Sigmoid colon (tissue), 4 donors: Measurements from ENCODE around the gene CD274.

ENCODE experiments used
- EP300 ChIP-seq, 4 donors: sonication (generic); formaldehyde crosslinking; IDR thresholded peaks; one replicate each; pipeline ENCODE4 v1.6.1; 2017; ENCODE audit warnings: antibody characterized with exemption in 4 of 4
- POLR2A ChIP-seq, 2 donors: fragments of 450-650 bp; IDR thresholded peaks; one replicate each; pipeline ENCODE4 v1.6.1; 2016; ENCODE audit warnings: antibody characterized with exemption in 2 of 2, mild to moderate bottlenecking in 2 of 2, moderate library complexity in 2 of 2
- POLR2AphosphoS5 ChIP-seq, 4 donors: sonication (generic); formaldehyde crosslinking; IDR thresholded peaks; one replicate each; pipeline ENCODE4 v1.6.1; 2017; ENCODE audit warnings: antibody characterized with exemption in 4 of 4
- TF ChIP-seq, protein P1 (sequence below), 4 experiments: fragments of 450-650 bp in 3 of 4; fragments of 200-600 bp in 1 of 4; IDR thresholded peaks; one replicate each; pipeline ENCODE4 v1.5.1; 2016 to 2019; ENCODE audit warnings: antibody characterized with exemption in 4 of 4, mild to moderate bottlenecking in 3 of 4, moderate library complexity in 2 of 4

DNA sequence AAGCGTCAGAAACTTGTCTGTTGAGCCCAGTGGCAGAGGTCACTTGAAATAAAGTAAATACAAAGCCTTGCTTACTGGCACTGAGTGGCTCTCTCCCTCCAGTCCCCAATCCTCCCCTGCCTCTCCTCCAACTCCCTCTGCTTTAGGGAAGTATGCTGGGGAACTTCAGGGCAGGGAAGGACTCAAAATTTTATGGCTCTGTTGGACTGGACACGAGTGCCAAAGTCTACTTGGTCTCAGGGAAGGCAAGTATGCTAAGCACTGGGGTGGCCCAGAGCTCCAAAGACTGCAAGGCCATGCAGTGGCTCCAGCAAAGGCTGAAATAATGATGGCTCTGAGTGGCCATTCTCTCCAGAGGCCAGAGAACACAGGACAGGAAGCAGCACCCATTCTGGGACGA lies 22.2 kb upstream of the CD274 start:
- TF ChIP-seq, protein P1, sequence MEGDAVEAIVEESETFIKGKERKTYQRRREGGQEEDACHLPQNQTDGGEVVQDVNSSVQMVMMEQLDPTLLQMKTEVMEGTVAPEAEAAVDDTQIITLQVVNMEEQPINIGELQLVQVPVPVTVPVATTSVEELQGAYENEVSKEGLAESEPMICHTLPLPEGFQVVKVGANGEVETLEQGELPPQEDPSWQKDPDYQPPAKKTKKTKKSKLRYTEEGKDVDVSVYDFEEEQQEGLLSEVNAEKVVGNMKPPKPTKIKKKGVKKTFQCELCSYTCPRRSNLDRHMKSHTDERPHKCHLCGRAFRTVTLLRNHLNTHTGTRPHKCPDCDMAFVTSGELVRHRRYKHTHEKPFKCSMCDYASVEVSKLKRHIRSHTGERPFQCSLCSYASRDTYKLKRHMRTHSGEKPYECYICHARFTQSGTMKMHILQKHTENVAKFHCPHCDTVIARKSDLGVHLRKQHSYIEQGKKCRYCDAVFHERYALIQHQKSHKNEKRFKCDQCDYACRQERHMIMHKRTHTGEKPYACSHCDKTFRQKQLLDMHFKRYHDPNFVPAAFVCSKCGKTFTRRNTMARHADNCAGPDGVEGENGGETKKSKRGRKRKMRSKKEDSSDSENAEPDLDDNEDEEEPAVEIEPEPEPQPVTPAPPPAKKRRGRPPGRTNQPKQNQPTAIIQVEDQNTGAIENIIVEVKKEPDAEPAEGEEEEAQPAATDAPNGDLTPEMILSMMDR (IDR thresholded peaks at IDR 0.05), result no peak
- no peak for TF ChIP-seq EP300 (IDR thresholded peaks at IDR 0.05)
- no peak for TF ChIP-seq POLR2A (IDR thresholded peaks at IDR 0.05)
- TF ChIP-seq POLR2AphosphoS5 (IDR thresholded peaks at IDR 0.05), result no peak
